ENCODE measurements around the gene CRYBA2.

- TF ChIP-seq, protein P1, sequence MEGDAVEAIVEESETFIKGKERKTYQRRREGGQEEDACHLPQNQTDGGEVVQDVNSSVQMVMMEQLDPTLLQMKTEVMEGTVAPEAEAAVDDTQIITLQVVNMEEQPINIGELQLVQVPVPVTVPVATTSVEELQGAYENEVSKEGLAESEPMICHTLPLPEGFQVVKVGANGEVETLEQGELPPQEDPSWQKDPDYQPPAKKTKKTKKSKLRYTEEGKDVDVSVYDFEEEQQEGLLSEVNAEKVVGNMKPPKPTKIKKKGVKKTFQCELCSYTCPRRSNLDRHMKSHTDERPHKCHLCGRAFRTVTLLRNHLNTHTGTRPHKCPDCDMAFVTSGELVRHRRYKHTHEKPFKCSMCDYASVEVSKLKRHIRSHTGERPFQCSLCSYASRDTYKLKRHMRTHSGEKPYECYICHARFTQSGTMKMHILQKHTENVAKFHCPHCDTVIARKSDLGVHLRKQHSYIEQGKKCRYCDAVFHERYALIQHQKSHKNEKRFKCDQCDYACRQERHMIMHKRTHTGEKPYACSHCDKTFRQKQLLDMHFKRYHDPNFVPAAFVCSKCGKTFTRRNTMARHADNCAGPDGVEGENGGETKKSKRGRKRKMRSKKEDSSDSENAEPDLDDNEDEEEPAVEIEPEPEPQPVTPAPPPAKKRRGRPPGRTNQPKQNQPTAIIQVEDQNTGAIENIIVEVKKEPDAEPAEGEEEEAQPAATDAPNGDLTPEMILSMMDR (IDR thresholded peaks at IDR 0.05) = no peak
- TF ChIP-seq POLR2A (IDR thresholded peaks at IDR 0.05) (no peak), EP300 (IDR thresholded peaks at IDR 0.05; ENCODE audit: low read depth) (no peak), POLR2AphosphoS5 (IDR thresholded peaks at IDR 0.05) (no peak)
Measured at GRCh38 chr2:219041252-219041651, 48.0 kb upstream of the CRYBA2 start, which contains the start of gene CFAP65.
